GM10248 (cell line): ENCODE measurements around the gene PID1.

Experiments used
- CTCF ChIA-PET: fragments of 300-600 bp; sonication (Branson Sonifier 250); formaldehyde crosslinking; extraction: SDS; loops from one replicate; lab custom pipeline; 2021; ENCODE audit warnings: antibody characterized with exemption; lab: Yijun Ruan, JAX
- POLR2A ChIA-PET: fragments of 350-650 bp; sonication (Branson Sonifier 250); formaldehyde crosslinking; extraction: SDS; loops from one replicate; lab custom pipeline; 2020; ENCODE audit warnings: antibody characterized with exemption; lab: Yijun Ruan, JAX
- DNase-seq: peaks from one replicate; pipeline ENCODE4 v3.0.0; 2012; ENCODE audit errors: extremely low spot score
- CTCF ChIP-seq: IDR thresholded peaks from 2 replicates; pipeline ENCODE4 v1.5.1; 2012; ENCODE audit warnings: mild to moderate bottlenecking, low read depth; ENCODE audit errors: extremely low read depth, missing control alignments, control extremely low read depth

Gene PID1

DNA sequence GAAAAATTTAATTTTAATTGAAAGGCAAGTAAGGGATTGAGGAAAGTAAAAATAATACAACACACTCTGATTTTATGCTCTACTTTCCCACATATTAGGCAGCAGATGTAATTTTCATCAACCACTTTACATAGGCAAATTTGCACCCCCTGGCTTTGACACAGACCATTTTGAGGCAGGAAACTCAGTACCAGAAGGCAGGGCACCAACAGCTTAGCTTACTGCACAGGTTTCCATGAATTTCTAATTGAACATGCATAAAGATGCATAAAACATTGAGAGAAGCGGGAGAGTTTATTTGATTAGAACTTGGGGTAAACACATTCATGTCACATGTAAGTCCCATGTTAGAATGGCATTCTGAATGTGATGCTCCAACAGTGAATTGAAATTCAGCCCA, 171.9 kb downstream of the PID1 start:
- ChIA-PET POLR2A (no interaction called here), CTCF (no interaction called here)
- no peak for DNase-seq
- TF ChIP-seq CTCF: no peak

DNA sequence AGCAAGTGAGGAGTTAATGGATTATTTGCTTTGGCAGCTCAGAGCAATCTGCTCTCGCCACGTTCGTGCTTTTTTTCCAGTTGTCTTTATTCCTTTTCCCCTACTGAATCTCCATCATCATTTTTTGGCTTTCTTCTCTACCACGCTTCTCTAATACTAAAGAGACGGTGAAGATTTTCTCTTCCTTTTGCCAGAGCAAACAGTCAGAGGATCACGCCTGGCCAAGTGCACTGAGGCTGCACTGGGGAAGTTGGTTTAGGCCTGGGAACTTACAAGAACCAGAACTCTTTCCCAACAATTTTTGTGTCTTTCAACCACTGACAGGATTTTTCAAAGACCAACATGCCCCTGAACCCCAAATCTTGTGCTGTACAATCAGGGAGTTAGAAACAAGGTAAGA, 172.3 kb downstream of the PID1 start:
- POLR2A ChIA-PET: no interaction called here

DNA sequence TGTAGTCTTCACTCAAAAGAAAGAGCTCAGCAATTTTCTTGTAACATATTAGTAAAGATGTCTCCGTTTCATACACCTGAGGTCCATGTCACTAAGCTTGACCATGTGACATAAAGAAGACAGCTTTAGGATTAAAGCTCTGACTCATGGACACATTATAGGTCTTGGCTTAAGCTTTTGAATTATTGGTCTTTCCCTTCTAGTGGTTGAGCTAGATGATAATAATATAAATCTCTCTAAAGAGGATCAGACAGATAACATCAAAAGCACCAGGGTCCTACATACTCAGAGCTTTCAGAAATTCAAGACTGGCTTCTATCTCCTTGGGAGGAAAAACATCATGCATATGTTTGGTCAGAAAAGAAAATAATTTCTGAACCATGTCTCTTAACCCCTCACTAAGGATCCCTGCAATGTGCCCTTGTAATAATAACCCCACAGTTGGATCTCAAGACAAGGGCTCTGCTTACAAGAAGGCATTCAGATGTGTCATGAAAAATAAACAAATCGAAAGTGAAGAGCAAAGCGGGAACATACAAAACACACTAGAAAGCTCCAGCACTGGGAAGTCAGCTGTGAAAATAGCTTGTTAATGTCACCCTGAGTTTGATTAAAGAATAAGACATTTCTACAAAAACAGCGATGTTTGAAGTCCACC, 174.5 kb downstream of the PID1 start:
- DNase-seq: no peak
- ChIA-PET CTCF (interaction anchor here (0.8 to 1.9 kb wide), 2 partner anchors 11 to 13 kb away, joined by 3 to 7 read pairs; no protein-coding TSS in a partner anchor), POLR2A (no interaction called here)
- no peak for TF ChIP-seq CTCF

More for the DNA sequence above, 172.3 kb downstream of the PID1 start:
- no peak for DNase-seq
- no peak for TF ChIP-seq CTCF
- CTCF ChIA-PET: no interaction called here

DNA sequence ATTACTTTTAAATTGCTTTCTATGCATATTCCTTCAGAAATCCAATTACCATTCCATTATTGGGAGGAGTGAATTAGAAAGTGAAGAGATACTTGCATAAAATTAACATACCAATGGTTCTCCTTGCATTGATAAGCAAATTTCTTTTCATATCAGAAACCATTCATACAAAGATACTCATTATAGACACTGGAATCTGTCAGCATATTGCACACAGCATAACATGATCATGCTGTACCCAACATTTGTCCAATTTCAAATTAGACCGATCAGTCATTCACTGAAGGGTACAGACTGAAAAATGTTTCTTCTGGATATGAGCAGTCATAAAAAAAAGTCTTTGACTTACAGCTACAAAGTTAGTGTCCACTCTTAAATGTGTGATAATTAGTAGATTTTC, 175.6 kb downstream of the PID1 start:
- ChIA-PET POLR2A (no interaction called here), CTCF (interaction anchor here (0.8 kb wide), 1 partner anchor 12 kb away, joined by 3 read pairs; no protein-coding TSS in a partner anchor)

GRCh38 chr2:229090225-229090624, 180.9 kb downstream of the PID1 start:
- POLR2A ChIA-PET: no interaction called here
- CTCF ChIA-PET: no interaction called here
- no peak for DNase-seq
- TF ChIP-seq CTCF: no peak

More for the DNA sequence above, 175.6 kb downstream of the PID1 start:
- no peak for TF ChIP-seq CTCF
- DNase-seq: no peak

GRCh38 chr2:229089776-229090175, 181.3 kb downstream of the PID1 start:
- CTCF ChIA-PET: no interaction called here
- no peak for TF ChIP-seq CTCF
- no peak for DNase-seq

More at GRCh38 chr2:229089776-229090175, 181.3 kb downstream of the PID1 start:
- POLR2A ChIA-PET: no interaction called here
